UCSD-AML1 (cell line): ENCODE data around the gene PCDHB10.
"Not testable (repeated sequence)": the region's sequence is repeated elsewhere in the genome, so short reads cannot be mapped to it uniquely, and the experiment has no call there.

Experiments used
- DNase-seq: peaks from one replicate; lab custom pipeline; 2025; ENCODE audit not compliant: unreplicated experiment; lab: John Stamatoyannopoulos, UW

Gene PCDHB10

DNA sequence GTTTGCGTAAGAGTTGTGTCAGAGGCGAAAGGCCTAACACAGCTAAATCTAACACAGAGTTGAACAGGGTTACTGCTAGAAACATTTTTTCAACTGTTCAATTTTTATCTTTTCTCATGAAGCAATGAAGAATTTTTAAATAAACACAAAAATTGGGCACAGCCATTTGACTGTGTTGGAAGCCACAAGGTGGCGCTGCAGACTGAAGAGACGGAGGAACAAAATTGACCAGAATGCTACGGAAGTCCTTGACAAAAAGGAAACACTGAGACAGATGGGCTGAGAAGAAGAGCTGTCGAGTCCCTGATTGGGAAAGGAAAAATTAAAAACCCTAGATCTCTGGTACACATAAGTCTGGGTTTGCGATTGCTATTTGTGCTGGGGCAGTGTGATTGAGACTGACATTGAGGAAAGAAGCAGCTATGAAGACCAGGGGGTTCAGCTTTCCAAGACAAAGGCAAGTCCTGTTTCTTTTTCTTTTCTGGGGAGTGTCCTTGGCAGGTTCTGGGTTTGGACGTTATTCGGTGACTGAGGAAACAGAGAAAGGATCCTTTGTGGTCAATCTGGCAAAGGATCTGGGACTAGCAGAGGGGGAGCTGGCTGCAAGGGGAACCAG, 5.1 kb upstream of the PCDHB10 start, which contains the start of gene PCDHB9:
Gene PCDHB9 (plus strand): TSS at position 265 of the 616 bp plus-strand sequence. CDS start 158 bp downstream, at position 423.
- peak; percentile 33 for DNase-seq

GRCh38 chr5:141188682-141189081, 3.5 kb upstream of the PCDHB10 start:
- DNase-seq, result not testable (repeated sequence)

- not testable (repeated sequence) for DNase-seq
Measured at GRCh38 chr5:141189131-141189530, 3.0 kb upstream of the PCDHB10 start.

DNA sequence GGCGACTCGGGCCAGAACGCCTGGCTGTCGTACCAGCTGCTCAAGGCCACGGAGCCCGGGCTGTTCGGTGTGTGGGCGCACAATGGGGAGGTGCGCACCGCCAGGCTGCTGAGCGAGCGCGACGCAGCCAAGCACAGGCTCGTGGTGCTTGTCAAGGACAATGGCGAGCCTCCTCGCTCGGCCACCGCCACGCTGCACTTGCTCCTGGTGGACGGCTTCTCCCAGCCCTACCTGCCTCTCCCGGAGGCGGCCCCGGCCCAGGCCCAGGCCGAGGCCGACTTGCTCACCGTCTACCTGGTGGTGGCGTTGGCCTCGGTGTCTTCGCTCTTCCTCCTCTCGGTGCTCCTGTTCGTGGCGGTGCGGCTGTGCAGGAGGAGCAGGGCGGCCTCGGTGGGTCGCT, 2.2 kb downstream of the PCDHB10 start:
- not testable (repeated sequence) for DNase-seq

GRCh38 chr5:141196363-141196762, 4.2 kb downstream of the PCDHB10 start:
- no peak for DNase-seq

GRCh38 chr5:141199359-141200235, 7.4 kb downstream of the PCDHB10 start, which contains the start of gene PCDHB11:
TSS of gene PCDHB11 (plus strand) at chr5:141199627. CDS start at chr5:141199775, 148 bp downstream.
- no peak for DNase-seq

GRCh38 chr5:141201126-141201525, 9.0 kb downstream of the PCDHB10 start:
- not testable (repeated sequence) for DNase-seq

DNA sequence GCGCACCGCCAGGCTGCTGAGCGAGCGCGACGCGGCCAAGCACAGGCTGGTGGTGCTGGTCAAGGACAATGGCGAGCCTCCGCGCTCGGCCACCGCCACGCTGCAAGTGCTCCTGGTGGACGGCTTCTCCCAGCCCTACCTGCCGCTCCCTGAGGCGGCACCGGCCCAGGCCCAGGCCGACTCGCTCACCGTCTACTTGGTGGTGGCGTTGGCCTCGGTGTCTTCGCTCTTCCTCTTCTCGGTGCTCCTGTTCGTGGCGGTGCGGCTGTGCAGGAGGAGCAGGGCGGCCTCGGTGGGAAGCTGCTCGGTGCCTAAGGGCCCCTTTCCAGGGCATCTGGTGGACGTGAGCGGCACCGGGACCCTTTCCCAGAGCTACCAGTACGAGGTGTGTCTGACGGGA, 9.5 kb downstream of the PCDHB10 start:
- not testable (repeated sequence) for DNase-seq

- DNase-seq, result no peak
Measured at GRCh38 chr5:141208478-141208877, 16.3 kb downstream of the PCDHB10 start, which contains the start of gene PCDHB12. TSS of gene PCDHB12 (plus strand) at chr5:141208719. CDS start at chr5:141208908, 189 bp downstream.

GRCh38 chr5:141210281-141210680, 18.1 kb downstream of the PCDHB10 start:
- not testable (repeated sequence) for DNase-seq

GRCh38 chr5:141210849-141211248, 18.7 kb downstream of the PCDHB10 start:
- not testable (repeated sequence) for DNase-seq

- peak; percentile 27 for DNase-seq
Measured at GRCh38 chr5:141213656-141214339, 21.6 kb downstream of the PCDHB10 start, which contains the start of gene PCDHB13. TSS of gene PCDHB13 (plus strand) at chr5:141213919. CDS start at chr5:141214124, 205 bp downstream.

DNA sequence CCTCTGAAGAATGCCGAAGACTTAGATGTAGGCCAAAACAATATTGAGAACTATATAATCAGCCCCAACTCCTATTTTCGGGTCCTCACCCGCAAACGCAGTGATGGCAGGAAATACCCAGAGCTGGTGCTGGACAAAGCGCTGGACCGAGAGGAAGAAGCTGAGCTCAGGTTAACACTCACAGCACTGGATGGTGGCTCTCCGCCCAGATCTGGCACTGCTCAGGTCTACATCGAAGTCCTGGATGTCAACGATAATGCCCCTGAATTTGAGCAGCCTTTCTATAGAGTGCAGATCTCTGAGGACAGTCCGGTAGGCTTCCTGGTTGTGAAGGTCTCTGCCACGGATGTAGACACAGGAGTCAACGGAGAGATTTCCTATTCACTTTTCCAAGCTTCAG, 22.4 kb downstream of the PCDHB10 start:
- not testable (repeated sequence) for DNase-seq

DNA sequence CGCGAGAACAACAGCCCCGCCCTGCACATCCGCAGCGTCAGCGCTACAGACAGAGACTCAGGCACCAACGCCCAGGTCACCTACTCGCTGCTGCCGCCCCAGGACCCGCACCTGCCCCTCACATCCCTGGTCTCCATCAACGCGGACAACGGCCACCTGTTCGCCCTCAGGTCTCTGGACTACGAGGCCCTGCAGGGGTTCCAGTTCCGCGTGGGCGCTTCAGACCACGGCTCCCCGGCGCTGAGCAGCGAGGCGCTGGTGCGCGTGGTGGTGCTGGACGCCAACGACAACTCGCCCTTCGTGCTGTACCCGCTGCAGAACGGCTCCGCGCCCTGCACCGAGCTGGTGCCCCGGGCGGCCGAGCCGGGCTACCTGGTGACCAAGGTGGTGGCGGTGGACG, 23.4 kb downstream of the PCDHB10 start:
- DNase-seq, result not testable (repeated sequence)

DNA sequence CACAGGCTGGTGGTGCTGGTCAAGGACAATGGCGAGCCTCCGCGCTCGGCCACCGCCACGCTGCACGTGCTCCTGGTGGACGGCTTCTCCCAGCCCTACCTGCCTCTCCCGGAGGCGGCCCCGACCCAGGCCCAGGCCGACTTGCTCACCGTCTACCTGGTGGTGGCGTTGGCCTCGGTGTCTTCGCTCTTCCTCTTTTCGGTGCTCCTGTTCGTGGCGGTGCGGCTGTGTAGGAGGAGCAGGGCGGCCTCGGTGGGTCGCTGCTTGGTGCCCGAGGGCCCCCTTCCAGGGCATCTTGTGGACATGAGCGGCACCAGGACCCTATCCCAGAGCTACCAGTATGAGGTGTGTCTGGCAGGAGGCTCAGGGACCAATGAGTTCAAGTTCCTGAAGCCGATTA, 23.9 kb downstream of the PCDHB10 start:
- not testable (repeated sequence) for DNase-seq

DNA sequence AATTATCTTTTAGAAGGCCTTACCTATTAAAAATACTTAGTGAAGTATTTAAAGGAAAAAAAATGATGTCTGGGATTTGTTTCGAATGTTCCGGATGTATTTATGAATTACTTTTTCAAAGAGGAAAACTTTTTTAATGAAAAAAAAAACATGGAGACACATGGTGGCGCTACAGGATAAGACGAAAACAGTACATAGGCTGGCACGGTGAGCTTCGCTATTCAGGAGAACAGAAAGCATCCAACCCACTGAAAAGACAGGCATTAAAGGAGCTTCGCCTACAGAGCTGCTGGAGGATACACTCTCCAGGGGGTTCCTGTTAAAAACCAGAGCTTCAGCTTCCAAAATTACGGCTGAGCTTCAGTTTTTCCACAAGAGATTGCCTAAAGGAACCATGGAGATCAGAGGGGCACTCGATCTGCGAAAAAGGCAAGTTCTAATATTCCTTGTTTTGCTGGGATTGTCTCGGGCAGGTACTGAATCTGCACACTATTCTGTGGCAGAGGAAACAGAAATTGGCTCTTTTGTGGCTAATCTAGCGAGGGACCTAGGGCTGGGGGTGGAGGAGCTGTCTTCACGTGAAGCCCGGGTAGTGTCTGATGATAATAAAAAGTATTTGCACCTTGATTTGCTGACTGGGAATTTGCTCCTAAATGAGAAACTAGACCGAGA, 31.1 kb downstream of the PCDHB10 start, which contains the start of gene PCDHB14:
Gene PCDHB14 (plus strand): TSS at position 232 of the 672 bp plus-strand sequence. CDS start 163 bp downstream, at position 395.
- DNase-seq, result no peak

GRCh38 chr5:141224844-141225243, 32.7 kb downstream of the PCDHB10 start:
- not testable (repeated sequence) for DNase-seq

GRCh38 chr5:141225421-141225820, 33.3 kb downstream of the PCDHB10 start:
- DNase-seq, result not testable (repeated sequence)

DNA sequence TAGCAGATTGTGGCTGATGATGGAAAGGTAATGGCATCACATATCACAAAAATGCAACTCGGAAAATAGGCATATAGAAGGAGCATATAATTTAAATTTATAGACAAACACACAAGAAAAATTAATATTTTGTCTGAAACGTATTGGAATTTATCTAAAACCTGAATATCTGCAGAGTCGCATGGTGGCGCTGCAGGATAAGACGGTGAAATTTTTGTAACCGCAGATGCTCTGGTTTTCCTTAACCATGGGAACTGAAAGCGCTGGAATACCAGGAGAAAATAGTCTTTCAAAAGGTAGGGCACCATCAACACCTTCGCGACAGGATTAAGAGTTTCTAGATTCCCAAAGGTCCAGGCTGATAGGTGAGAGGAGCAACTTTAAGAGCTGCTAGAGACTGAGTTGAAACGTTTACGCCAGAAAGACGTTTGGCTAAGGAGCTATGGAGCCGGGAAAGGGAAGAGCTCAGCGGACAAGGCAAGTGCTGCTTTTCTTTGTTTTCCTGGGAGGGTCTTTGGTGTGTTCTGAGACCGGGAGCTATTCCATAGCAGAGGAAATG, 42.0 kb downstream of the PCDHB10 start:
- DNase-seq, result no peak

GRCh38 chr5:141235922-141236321, 43.8 kb downstream of the PCDHB10 start:
- not testable (repeated sequence) for DNase-seq
